HG03354 (cell line): ENCODE measurements around the gene CCDC69.
A peak's percentile ranks its signal among the peaks of the same experiment; 100 is the strongest.

Experiments
- ATAC-seq: cut with Tn5 transposase; IDR thresholded peaks from one replicate; pipeline ENCODE4 v1.9.1; 2021; ENCODE audit warnings: mild to moderate bottlenecking; ENCODE audit not compliant: unreplicated experiment, poor library complexity, severe bottlenecking

Gene CCDC69

DNA sequence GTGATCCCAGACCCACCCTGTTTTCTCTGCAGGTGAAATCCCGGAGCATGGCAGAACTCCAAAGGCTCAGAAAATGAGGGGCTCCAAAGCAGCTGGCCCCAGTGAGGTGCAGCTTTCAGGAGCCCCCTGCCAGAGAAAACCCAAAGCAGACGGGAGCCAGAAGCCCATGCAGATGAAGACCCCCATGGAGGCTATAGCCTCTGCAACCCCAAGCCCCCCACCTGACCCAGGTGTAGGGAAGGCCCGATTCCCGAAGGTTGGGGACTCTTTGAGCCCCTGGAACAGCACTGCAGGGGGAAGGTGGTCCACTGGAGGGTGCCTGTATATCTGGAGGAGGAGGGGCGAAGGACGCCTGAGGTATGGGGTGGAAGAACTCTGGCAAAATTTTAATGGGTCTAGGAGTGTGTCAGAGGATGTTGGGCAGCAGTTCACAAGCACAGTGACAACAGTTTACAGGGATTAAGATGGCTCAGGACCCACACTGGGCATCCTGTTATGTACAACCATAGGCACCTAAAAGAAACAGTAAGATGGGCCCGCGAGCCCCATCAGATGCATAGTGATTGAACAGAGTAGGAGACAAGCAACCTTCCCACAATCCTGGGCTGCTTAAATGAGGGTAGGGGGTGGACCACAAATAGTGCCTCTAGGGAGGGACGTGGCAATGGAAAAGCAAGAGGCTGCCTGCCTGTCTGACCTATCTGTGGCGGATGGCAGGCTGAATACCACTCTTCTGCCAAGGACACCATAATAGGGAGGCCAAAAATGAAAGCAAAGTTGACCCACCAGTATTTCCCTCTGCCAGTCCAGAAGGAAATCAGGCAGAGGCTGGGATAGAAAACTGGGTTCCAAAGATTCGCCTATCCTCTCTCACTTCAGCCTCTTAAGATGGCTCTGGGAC is 49.9 kb downstream of the CCDC69 start:
- ATAC-seq: no peak

DNA sequence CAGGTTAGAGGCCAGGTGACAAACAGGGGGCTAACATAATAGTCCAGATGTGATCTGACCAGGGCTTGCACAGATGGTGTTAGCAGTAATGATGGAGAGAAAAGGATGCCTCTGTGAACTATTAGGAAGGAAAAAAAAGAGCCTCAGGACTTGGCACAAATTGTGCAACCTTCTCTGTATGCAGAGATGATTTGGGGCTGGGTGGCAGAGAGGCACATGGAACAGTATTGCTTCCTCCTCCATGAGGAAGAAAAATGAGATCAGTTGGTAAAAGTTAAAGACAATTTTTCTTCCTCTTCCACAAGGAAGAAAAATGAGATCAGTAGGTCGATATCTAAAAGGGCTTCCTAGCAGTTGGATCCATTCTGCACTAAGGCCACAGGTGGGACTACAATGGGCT is 52.4 kb downstream of the CCDC69 start:
- no peak for ATAC-seq

DNA sequence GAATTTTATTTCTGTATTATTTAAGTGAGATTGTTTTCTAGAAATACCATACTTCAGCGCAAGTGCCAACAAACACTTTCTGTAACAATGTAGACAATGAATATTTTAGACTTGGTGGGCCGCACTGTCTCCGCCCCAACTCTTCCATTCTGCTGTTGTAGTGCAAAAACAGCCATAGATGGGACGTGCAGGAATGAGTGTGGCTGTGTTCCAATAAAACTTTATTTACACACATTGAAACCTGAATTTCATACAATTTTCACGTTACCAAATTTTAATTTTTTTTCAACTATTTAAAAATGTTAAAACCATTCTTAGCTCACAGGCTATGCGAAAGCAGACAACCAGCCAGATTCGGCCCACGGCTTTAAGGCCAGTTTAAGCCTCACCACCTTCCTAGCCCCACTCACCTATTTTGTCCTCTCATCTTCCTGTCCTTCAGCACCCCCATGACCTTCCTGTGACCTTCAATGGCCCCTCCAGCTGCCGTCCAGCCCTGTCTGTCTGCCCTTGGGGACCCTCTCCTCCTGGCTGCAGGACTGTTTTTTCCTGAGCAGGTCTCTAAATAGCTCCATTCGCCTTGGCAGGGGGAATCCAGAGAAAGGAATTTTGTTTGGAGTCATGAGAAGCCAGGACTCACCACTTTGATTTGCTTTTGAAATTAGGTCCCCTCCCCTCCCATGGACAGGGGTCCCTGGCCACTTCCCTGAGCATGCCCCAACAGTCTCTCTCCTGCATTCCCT is 55.1 kb downstream of the CCDC69 start:
- no peak for ATAC-seq

DNA sequence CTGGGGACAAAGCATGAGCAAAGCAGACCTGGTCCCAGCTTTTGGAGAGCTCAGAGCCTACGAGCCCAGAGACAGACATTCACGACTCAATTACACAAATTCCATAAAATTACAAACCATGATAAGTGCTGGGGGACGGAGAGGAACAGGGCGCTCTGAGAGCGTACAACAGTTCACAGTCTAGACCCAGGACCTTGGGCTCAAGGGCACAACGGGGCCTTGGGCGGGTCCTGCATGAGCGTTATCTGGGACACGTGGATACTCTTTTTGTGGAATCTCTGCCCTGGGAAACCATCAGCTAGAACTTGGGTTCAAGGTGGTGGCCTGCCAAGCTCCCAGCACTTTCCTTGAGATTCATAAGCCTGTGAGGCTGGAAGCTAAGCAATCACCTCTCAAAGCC is 56.9 kb downstream of the CCDC69 start:
- ATAC-seq: no peak

DNA sequence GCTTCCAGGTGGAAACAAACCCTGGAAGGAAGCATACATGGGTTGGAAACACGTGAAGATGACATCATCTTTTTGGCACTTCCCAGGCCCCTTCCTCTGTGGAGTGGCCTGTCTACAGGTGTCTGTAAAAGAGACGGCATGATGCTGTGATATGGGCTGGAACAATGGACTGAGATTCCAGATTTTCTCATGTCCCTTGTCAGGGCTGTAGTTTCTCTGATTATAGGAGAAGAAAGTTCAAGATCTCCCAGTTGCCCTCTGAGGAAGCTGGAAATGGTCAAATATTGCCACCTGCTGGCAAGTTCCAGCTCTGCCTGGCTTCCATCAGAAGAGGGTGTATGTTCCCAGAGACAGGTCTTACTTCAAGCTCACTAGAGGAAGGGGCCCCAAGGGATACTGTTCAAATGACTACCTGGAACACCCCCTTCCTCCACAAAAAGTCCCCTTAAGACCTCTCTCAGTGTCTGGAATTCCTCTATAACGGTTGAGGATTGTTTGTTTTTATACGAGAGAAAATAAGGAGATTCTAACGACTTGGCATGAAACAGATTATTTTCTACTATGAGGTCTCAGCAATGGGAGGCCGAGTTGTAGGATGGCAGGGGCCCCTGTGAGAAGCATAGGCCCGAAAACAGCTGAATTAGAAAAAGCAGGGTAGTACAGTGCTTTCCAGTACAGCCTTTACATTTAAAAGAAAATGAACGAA is 59.1 kb downstream of the CCDC69 start:
- ATAC-seq: peak; percentile 92

DNA sequence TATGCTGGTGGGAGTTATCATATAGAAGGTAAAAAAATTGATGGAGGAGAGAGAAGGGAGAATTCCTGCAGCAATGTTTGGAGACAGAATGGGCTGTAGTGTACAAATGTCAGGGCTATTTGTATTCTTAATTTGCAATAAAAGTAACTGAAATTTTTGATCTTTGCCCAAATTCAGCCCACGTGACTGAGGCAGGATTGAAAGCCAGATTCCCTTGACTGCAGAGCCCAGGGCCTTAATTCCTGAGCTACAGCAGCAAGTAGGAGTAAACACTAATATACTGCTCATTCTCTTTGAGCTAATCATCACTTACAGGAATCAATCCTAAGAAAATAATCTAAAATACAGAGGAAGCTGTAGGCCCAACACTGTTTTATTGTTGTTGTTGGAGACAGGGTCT is 61.1 kb downstream of the CCDC69 start:
- ATAC-seq: no peak

DNA sequence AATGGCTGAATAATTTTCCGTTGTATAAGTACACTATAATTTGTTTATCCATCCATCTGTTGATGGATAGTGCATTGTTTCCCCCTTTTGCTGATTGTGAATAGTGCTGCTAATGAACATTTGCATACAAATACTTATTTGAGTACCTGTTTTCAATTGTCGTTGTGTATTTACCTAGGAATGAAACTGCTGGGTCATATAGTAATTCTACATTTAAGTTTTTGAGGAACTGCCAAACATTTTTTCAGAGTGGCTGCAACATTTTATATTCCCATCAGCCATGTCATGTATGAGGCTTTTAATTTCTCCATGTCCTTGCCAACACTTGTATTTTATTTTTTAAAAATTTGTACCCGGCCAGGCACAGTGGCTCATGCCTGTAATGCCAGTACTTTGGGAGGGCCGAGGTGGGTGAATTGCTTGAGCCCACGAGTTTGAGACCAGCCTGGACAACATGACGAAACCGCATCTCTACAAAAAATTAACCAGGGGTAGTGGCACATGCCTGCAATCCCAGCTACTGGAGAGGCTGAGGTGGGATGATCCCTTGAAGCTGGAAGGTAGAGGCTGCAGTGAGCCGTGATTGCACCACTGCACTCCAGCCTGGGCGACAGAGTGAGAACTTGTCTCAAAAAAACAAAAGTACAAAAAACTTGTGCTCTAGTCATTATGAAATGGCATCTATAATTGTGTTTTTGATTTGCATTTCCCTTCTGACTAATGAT is 64.1 kb downstream of the CCDC69 start:
- ATAC-seq: no peak

DNA sequence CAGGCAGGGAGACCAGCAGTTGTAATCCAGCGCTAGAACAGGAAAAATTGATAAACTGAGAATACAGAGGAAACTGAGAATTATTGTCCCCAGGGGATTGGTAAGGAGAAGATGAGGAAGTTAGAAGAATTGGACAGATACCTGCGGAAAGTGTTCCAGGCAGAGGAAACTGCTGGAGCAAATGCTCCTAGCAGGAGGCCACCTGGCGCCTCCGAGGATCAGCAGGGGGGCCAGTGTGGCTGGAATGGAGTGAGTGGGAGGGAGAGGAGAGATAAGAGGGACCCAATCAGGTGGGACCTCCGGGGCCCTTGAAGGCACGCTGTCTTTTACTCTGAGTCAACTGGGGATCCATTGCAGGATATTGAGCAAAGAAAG is 65.6 kb downstream of the CCDC69 start:
- ATAC-seq: no peak

DNA sequence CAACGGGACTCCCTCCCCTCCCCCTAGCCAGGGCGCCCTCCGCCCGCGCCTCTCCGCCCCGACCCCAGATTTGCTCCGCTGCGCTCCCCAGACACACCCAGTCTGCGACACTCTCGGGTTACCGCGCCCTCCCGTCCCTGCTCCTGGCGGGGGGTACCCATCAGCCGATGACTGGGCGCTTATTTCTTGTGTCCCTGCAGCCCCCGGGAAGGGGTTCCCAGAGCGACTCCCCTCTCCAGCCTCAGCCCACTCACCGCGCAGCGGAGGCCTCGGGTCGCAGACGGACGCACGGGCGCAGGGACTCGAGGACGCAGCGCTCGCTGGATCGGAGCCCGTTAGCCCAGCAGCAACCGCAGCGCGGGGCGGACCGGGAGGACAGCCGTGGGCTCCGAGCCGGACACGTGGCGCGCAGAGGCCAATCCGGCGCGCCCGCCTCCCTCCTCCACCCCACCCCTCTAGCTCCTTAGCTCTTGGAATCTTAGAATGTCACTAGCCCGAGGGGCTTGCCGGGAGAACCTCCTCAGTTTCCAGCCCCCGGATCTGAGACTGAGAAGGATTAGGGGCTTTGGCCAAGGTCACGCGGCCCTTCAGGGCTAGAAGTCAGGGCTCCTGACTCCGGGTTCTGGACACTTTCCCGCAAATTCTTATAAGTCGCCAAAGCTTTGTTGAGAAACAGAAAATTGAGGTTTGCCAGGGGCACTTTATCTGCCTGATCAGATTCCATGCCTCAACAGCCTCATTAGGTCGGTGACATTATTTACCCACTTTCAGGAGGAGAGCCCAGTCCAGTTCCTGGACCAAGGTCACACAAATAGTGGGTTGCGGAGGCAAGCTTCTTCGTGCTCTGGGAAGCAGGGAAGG is 66.2 kb downstream of the CCDC69 start, which contains the start of gene ANXA6:
Gene ANXA6 (minus strand): TSS at position 354 of the 861 bp plus-strand sequence. CDS start 9,878 bp downstream, outside the sequence.
- ATAC-seq: peak; percentile 48

DNA sequence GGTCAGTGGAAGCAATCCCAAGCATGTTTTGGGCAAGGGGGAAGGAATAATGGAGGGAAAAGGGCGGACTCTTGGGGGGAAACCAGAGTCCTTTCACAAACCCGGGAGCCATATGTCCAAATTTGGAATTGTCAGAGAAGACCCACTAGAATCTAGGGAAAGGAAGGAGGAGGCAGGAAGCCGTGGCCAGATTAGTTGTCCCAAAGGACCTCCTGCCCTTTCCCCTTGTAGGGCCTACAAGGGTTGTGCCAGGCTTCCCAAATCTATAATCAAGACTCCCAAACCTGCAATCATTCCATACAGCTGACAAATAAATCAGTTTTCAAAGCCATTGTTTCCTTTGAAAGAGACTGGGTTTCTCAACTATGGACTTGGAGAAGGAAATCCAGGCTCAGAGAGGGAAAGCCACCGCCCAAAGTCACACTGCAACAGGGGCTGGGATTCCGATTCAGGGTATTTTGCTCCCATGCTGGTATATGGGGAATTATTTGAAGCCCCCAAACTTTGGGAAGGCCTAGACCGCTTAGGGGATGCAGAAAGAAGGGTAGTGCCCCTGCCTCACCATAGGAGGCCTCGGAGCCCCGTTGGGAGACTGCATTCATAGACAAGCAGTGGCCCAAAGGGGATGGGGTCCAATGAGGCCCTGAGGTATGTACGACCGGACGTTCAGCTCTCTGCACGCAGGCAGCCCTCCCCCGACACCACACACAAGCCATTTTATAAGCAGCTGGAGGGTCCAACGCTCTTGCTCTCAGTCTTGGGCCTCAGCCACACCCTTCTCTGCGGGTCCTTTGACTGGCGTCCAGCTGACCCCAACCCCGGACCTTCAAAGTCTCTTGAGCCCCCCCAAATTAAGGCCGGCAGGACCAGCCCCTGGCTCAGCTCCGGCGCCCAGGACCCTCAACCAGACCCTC is 67.1 kb downstream of the CCDC69 start:
- ATAC-seq: peak; percentile 40

DNA sequence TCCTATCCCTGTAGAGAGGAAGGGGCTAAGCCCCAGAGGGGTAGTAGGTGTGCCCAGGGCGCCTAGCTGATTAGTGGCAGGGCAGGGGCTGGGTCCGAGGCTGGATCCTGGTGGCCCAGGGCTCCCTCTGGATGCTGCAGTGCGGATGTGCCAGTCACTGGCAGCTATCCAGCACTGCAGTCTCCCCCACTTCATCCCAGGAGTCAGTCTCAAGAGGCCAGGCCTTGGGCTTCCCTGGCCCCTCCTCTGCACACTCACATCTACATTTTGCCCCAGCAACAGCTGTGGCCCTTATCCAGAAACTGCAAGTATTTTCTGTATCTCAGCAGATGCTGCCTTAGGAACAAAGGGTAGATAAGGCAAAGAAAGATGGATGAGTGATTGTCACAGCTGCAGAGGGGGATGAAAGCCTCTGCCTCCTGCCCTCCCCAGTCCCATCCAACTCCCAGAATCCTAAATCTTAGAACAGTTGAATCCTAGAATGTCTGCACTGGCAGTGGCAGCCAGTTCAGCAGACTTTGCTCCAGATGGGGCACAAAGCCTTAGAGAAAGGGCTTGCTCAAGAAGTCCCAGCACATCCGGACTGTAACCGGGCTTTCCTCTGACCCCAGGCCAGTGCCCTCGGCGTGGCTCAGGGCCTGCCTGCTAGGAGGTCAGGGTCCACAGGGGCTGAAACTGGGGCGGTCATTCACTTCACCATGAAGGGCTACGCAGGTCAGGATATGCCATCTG is 68.0 kb downstream of the CCDC69 start:
- ATAC-seq: peak; percentile 25

DNA sequence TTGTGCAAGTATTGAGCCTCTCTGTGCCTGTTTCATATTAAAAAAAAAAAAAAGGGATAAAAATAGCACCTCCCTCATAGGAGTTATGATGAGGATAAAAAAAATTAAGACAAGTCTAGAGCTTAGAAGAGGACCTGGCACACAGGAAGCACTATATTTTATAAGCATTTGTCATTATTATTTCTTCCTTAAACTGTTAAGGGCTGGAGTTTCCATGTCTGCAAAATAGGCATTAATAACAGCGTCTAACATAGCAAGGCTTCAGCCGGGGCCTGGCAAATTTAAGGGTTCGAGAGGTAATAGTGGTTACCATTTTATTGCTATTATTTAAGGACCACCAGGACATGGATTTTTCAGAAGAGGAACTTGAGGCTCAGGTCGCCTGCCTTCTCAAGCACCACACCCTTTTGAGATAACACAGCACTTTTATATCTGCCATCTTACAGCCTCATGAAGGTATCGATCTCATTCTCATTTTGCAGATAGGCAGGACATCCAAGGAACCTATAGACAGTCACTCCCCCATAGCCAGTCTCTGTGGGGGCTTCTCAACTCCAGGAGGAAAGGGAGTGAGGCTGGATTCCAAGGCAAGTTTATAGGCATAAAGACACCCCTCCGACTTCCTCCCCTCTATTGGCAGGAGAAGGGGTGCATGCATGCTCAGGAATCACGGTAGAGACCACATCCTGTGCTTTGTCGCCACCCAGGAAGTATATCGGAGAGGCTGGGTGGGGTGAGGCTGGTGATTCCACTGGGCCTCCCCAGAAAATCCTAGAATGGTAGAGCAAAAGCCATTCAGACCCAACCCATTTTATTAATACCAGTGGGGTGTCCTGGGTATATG is 68.7 kb downstream of the CCDC69 start:
- peak; percentile 27 for ATAC-seq

DNA sequence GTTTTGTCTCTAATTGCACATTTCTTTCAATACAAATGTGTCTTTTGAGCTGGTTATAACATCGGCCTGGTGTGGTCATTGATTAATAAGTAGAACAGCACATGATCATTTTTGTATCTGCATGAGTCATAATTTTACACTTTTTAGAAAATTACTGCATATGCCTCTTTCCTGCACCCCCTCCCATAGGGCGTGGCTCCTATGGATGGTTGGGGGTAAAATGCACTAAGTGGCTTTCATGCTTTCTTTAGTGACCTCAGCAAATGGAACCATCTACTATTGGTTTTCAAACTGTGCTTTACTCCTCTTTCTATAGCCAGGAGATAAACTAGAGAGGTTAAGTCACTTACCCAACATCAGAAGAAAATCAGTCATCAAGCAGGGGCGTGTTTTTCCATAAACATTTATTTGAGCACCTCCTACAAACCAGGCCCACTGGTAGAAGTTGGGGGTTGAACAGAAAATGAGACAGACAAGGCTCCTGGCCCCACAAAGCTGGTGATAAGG is 70.1 kb downstream of the CCDC69 start:
- ATAC-seq: peak; percentile 8

DNA sequence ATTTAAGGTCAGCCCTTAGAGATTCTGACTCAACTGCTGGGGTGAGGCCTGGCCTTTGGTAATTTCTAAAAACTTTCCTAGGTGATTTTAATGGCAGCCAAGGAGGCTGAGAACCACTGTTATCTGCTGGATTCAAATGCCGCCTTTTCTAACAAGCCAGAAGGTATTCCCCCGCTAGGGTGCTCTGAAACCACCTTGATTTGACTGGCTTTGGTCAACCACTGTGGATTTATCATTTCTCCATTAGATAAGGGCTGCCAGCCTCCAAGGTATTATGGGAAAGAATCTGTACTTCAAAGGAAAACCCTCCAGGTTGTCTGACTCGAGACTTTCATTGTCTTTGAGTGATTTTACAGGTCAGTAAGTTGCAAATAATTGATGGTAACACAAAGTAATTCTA is 70.6 kb downstream of the CCDC69 start:
- no peak for ATAC-seq

DNA sequence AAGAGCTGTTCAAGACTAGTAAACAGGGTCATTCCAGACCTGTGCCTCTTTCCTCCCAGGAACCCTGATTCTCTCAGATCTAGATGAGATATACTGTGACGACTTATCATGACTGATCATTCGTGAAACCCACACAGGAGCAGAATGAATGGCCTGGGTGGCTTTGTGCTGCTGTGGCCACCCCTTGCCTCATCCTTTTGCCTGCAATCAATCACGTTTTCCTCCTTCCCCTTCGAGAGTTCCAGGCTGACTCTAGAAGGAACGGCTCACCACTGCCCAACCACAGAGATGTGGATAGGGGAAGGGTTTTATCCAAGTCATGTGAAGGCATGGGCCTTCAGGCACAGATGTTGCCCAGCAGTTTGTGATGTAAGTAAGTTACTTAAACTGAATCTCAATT is 72.1 kb downstream of the CCDC69 start:
- ATAC-seq: peak; percentile 38

DNA sequence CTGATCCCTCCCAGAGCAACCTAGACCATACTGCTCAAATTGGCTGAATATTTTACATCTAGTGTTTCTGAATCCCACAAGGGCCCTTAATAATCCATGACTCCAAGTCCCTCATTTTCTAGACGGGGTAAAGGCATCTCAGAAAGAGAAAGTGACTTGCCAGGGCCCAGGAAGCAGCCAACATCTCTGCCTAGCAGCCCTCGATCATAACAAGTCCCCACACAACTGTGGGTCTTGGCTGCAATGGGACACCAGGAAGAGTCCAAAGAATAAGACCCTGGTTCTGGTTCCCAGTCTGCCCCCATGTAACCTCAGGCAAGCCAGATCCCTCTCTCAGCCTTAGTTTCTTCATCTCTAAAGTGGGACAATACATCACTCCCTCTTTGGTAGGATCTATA is 72.6 kb downstream of the CCDC69 start:
- ATAC-seq: no peak
